ENCODE results near the gene KCP.
A peak's percentile ranks its signal among the peaks of the same experiment; 100 is the strongest.

The KCP gene

GRCh38 chr7:128854396-128854795, 56.1 kb downstream of the KCP start:
- no peak for DNase-seq (ENCODE audit: low read depth)

GRCh38 chr7:128853799-128854198, 56.7 kb downstream of the KCP start:
- no peak for DNase-seq (ENCODE audit: low read depth)

GRCh38 chr7:128852537-128853254, 57.8 kb downstream of the KCP start:
- no peak for DNase-seq (ENCODE audit: low read depth)

GRCh38 chr7:128849804-128850490, 60.6 kb downstream of the KCP start:
- no peak for DNase-seq (ENCODE audit: low read depth)

- DNase-seq (ENCODE audit: low read depth): no peak
Measured at GRCh38 chr7:128849156-128849515, 61.4 kb downstream of the KCP start.

- DNase-seq (ENCODE audit: low read depth): no peak
Measured at GRCh38 chr7:128848289-128849155, 62.0 kb downstream of the KCP start.

GRCh38 chr7:128847721-128848211, 62.7 kb downstream of the KCP start:
- DNase-seq (ENCODE audit: low read depth): no peak

- no peak for DNase-seq (ENCODE audit: low read depth)
Measured at GRCh38 chr7:128846781-128847444, 63.6 kb downstream of the KCP start.

- no peak for DNase-seq (ENCODE audit: low read depth)
Measured at GRCh38 chr7:128845987-128846386, 64.5 kb downstream of the KCP start.

- no peak for DNase-seq (ENCODE audit: low read depth)
Measured at GRCh38 chr7:128845475-128845874, 65.0 kb downstream of the KCP start.

GRCh38 chr7:128844777-128845311, 65.7 kb downstream of the KCP start:
- DNase-seq (ENCODE audit: low read depth): no peak

GRCh38 chr7:128843938-128844621, 66.4 kb downstream of the KCP start:
- no peak for DNase-seq (ENCODE audit: low read depth)

- no peak for DNase-seq (ENCODE audit: low read depth)
Measured at GRCh38 chr7:128842674-128843641, 67.6 kb downstream of the KCP start.

- peak; percentile 16 for DNase-seq (ENCODE audit: low read depth)
Measured at GRCh38 chr7:128841921-128842673, 68.4 kb downstream of the KCP start.

- DNase-seq (ENCODE audit: low read depth): no peak
Measured at GRCh38 chr7:128841171-128841690, 69.3 kb downstream of the KCP start.

- DNase-seq (ENCODE audit: low read depth): no peak
Measured at GRCh38 chr7:128840326-128841170, 70.0 kb downstream of the KCP start.

GRCh38 chr7:128839751-128840177, 70.7 kb downstream of the KCP start:
- no peak for DNase-seq (ENCODE audit: low read depth)
